Measurements from ENCODE around the gene NTM.

The NTM gene

DNA sequence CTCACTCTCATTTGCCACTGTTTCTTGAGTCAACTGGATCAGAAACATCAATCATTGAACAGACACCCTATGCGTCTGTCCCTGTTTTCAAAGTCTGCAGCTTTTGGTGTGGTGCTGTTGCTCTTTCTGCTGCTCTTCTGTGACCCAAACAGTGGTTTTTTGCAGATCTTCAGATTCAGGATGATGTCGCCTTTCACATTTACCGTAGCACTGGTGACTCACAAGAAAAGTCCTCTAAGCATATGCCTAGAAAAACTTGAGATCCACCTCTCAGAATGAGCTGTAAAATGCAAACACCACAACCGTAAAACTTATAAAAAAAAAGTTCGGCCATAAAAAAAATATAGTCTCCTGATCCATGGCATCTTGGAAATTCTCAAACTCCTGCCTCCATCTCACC, 400.4 kb downstream of the NTM start:
- no peak for DNase-seq (ENCODE audit: low read depth)

DNA sequence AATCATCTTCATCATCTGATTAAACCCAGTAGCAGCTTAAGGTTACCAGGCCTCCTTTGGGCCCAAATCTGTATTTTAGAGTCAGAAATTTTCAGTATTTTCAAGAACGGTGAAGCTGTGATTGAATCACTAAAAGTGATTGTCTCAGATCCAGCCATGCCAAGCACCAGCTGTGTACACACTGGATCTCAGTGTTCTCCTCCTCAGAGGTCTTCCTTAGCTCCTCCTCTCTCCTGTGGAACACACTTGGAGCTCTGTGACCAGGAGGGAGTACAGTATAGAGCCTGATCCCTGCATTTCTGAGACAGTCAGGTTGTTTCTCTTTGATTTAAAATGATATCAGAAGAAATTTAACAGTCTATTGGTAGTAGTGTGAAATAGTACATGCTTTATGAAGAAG, 401.1 kb downstream of the NTM start:
- DNase-seq (ENCODE audit: low read depth): no peak

DNA sequence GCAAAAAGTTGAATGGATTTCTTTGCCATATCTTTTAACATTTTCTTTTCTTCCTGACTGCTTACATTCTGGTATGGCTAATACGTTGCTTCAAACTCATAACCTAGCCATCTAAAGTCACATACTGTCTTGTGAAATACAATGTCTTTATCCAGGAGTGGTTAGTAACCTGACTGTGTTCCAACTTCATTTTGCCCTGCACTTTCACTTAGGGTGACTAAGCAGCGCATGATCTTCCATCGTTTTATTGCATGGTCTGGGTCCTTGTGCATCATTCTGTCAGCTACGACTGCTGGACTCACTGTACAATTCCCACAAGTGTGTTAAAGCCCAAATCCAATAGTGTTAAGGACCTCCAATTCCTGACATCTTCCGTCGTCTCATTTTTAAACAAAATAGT, 403.2 kb downstream of the NTM start:
- DNase-seq (ENCODE audit: low read depth): no peak

- DNase-seq (ENCODE audit: low read depth): no peak
Observed at GRCh38 chr11:131776211-131776610, 405.8 kb downstream of the NTM start.

- no peak for DNase-seq (ENCODE audit: low read depth)
Observed at GRCh38 chr11:131785801-131786200, 415.4 kb downstream of the NTM start.

DNA sequence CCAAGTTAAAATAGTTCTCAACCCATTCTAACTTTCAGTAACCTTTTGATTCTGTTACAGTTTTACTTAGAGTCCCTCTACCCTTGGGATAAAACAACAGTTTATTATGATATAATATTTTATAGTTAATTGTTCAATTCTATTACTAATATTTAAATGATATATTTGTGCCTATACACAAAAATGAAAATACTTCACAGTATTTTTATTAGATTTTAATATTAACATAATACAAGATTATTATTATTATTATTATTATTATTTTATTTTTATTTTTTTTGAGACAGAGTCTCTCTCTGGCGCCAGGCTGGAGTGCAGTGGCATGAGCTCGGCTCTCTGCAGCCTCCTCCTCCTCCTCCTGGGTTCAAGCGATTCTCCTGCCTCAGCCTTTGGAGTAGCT, 416.7 kb downstream of the NTM start:
- DNase-seq (ENCODE audit: low read depth): no peak

- DNase-seq (ENCODE audit: low read depth): no peak
Observed at GRCh38 chr11:131790586-131790985, 420.2 kb downstream of the NTM start.

DNA sequence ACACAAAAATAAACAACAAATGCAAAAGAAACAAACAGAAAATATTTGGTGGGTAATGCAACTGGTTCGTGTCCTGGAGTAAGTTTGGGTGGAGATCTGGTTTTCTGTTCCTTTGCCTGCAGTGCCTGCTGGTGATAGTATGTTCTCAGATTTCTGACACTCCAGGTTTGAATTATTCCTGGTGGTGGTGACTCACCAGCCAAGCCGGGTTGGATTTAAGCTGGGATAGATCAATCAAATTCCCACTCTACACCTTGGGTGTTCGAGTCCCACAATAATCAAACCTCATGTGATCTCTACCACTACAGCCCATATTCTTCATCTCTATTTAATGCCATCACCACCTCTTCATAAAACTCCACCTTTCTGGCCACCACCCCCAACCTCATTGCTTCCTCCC, 421.8 kb downstream of the NTM start:
- DNase-seq (ENCODE audit: low read depth): no peak

DNA sequence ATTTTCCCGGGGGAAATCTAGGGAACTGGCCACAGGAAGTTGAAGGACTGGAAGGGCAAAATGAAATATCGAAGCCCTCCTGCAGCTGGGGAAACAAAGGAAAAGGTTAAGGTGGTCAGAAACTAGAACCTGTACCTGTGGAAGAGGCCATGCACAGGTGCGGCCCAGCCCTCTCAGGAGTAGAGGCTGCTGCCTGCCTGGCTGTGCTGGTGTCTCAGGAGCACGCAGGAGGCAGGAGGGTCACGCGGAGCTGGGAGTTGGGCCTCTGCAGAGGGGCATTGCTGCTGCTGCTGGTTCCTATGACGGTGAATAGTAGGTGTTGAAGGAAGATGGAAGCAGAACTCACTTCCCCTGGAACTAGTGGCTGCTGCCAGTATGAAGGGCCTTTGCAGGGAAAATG, 425.7 kb downstream of the NTM start:
- no peak for DNase-seq (ENCODE audit: low read depth)

DNA sequence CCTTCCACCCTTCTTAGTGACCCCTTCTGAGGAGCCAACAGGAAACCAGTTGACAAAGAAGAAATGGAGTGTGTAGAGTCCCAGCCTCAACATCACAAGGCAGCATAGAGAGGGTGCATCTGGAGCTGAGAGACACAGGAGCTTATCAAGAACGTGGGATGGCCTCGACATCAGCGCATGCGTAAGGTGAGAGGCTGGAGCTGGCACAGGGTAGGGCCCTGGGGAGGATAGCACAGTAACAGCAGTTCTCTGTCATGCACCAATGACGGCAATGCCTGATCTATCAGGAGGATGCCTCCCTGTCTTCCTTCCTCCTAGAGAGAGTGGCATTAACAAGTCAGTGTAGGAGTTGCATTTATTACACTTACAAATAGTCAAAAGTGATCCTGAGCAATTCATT, 426.1 kb downstream of the NTM start:
- no peak for DNase-seq (ENCODE audit: low read depth)

GRCh38 chr11:131800452-131800851, 430.0 kb downstream of the NTM start:
- DNase-seq (ENCODE audit: low read depth): no peak

DNA sequence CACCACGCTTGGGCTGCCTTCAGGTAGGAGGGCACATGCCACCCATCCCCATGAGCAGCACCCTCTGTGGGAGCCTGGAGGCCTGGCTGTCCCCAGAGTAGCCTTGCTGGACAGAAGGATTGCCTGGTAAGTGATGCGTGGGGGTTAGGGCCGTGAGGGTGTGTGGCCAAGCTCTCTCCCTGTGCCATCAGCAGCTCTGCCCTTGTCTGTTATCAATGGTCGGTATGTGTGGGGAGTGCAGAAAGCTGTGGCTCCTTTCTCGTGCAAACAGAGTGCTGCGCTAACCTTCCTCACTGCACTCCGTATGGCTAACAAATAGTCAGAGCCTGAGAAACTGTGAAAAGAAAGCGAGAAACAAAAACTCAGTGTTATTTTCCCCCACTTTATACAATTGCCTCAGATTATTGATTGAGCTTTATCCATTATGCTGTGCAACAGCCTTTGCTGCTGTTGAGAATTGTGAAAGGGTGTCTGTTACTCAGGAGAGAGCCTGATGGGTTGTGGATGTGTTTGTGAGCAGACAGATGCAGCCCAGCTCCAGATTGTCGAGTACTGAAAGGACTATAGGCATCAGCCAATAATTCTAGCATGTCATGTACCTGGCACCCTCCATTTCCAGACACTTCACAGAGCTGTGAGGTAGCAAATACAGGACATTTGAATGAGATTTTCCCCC, 432.2 kb downstream of the NTM start:
- no peak for DNase-seq (ENCODE audit: low read depth)

DNA sequence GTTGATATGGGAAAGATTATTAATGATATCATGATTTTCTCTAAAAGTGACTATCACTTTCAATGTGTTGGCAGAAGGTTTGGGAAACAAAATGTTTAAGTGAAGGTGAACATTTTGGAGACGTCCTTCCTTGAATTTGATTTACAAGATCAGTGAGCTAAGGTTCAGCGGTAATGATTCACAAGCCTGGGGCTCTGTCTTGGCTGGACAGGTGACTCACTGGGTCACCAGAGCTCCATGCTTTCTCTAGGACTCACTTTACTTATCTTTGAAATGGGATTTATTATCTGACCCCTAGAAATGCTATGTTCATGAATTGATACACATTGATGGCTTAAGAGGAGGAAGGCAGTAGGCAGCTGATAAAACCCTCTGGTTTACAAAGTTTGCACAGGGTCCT, 437.5 kb downstream of the NTM start:
- no peak for DNase-seq (ENCODE audit: low read depth)

- no peak for DNase-seq (ENCODE audit: low read depth)
Observed at GRCh38 chr11:131808470-131808869, 438.1 kb downstream of the NTM start.

GRCh38 chr11:131809203-131809918, 438.9 kb downstream of the NTM start:
- no peak for DNase-seq (ENCODE audit: low read depth)

- no peak for DNase-seq (ENCODE audit: low read depth)
Observed at GRCh38 chr11:131810541-131810940, 440.1 kb downstream of the NTM start.

- no peak for DNase-seq (ENCODE audit: low read depth)
Observed at GRCh38 chr11:131811383-131811782, 441.0 kb downstream of the NTM start.

GRCh38 chr11:131814108-131814507, 443.7 kb downstream of the NTM start:
- DNase-seq (ENCODE audit: low read depth): no peak

- DNase-seq (ENCODE audit: low read depth): no peak
Observed at GRCh38 chr11:131815590-131815989, 445.2 kb downstream of the NTM start.

DNA sequence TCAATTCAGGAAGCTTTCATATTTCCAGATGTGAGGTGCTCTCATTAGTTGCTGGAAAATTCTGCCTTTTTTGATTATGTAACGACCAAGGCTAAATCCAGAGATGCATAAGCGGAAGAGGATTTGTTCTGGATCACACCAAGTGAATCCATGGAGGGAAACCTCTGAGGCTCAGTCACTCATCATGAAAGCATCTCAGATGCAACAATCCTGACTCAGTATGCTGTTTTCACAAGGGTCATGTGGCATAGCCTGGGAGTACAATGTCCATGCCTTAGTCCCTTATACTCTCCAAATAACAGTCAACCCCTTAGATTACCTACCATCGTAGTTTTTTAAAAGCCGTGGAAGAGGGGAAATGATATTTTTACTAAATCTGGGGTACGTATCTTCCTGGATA, 445.6 kb downstream of the NTM start:
- DNase-seq (ENCODE audit: low read depth): no peak

- no peak for DNase-seq (ENCODE audit: low read depth)
Observed at GRCh38 chr11:131817687-131818188, 447.3 kb downstream of the NTM start.

GRCh38 chr11:131819865-131820264, 449.4 kb downstream of the NTM start:
- DNase-seq (ENCODE audit: low read depth): no peak

GRCh38 chr11:131822506-131822905, 452.1 kb downstream of the NTM start:
- no peak for DNase-seq (ENCODE audit: low read depth)

- DNase-seq (ENCODE audit: low read depth): no peak
Observed at GRCh38 chr11:131823772-131824171, 453.4 kb downstream of the NTM start.

All from activated T-helper 1 cell treated with Interleukin-2 at 50 U/mL for 16 hours (primary cell).